ENCODE measurements around the gene CPSF6.

DNA sequence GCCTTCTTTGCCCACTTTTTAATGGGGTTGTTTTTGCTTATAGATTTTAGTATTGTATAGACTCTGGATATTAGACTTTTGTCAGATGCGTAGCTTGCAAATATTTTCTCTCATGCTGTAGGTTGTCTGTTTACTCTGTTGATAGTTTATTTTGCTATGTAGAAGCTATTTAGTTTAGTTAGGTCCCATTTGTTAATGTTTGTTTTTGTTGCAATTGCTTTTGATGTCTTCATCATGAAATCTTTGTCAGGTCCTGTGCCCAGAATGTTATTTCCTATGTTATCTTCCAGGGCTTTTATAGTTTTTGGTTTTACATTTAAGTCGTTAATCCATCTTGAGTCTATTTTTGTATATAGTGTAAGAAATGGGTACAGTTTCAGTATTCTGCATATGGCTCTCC, 78.9 kb downstream of the CPSF6 start:
- TF ChIP-seq YY1 (IDR thresholded peaks at IDR 0.05; ENCODE audit: insufficient read depth, insufficient read length) = no peak
- TF ChIP-seq SUZ12 (IDR thresholded peaks at IDR 0.05; ENCODE audit: extremely low read depth, insufficient read depth, insufficient read length) = no peak

Measured in NT2/D1 (cell line).